Breast epithelium (tissue), 4 donors: ENCODE results near the gene TMEM45A. TPM values are rescaled to one million over a fixed set of nuclear protein-coding genes. Genes with fewer than 3 reads are reported as not detected.

Experiments used
- DNase-seq, 2 donors: peaks; one replicate each; pipeline ENCODE4 v3.0.0-alpha.2; 2019; ENCODE audit warnings: low spot score in 2 of 2
- H3K27ac ChIP-seq, 2 donors: fragments of 200-600 bp; sonication (generic) in 1 of 2; one replicate each; pipeline ENCODE4 v1.5.1; 2016 to 2019; ENCODE audit warnings: mild to moderate bottlenecking in 1 of 2
- H3K27me3 ChIP-seq, 2 donors: fragments of 200-600 bp; sonication (generic) in 1 of 2; one replicate each; pipeline versions ENCODE4 v1.5.1 to v1.6.0; 2017 to 2019; ENCODE audit warnings: control low read depth in 1 of 2, mild to moderate bottlenecking in 1 of 2
- H3K36me3 ChIP-seq: fragments of 200-600 bp; one replicate; pipeline ENCODE4 v1.5.1; 2019
- H3K4me1 ChIP-seq, 2 donors: fragments of 200-600 bp; sonication (generic); one replicate each; pipeline ENCODE4 v1.5.1; 2016 to 2019; ENCODE audit warnings: control low read depth in 1 of 2
- H3K4me3 ChIP-seq, 3 donors: fragments of 200-600 bp; sonication (generic); 1 replicate in 2 of 3; 2 replicates in 1 of 3; pipeline ENCODE4 v1.5.1; 2016 to 2019; ENCODE audit warnings: mild to moderate bottlenecking in 3 of 3, moderate library complexity in 2 of 3
- H3K9me3 ChIP-seq, 2 donors: fragments of 200-600 bp; sonication (generic) in 1 of 2; one replicate each; pipeline ENCODE4 v1.5.1; 2016 to 2019; ENCODE audit warnings: control low read depth in 1 of 2
- CTCF ChIP-seq, 3 donors: fragments of 450-650 bp; IDR thresholded peaks; one replicate each; pipeline ENCODE4 v1.5.1; 2016 to 2017; ENCODE audit warnings: antibody characterized with exemption in 3 of 3, mild to moderate bottlenecking in 3 of 3, moderate library complexity in 3 of 3
- POLR2A ChIP-seq: fragments of 450-650 bp; IDR thresholded peaks from one replicate; pipeline ENCODE4 v1.6.1; 2016; ENCODE audit warnings: antibody characterized with exemption, mild to moderate bottlenecking, moderate library complexity
- POLR2AphosphoS5 ChIP-seq, 3 donors: sonication (generic); formaldehyde crosslinking; IDR thresholded peaks; one replicate each; pipeline ENCODE4 v1.6.1; 2017; ENCODE audit warnings: antibody characterized with exemption in 3 of 3
- intact Hi-C: fragments of 100-400 bp; cut with DNase I; formaldehyde crosslinking; loops from one replicate; pipeline ENCODE4 v1.15.1; 2023; ENCODE audit warnings: low total_unique reads
- total RNA-seq, 3 donors: library from RNA; depleted of rRNA; stranded (reverse); fragments of >200 nt; gene quantifications; one replicate each; pipeline ENCODE4 v1.1.0, GENCODE V29; 2016

TMEM45A gene
- total RNA-seq, 3 donors from 2014 or later = 19.7 to 24.5 (median 20.9) TPM

- intact Hi-C loops = no loop called here
- no peaks in the 10 kb centered on the region for H3K36me3 ChIP-seq
- TF ChIP-seq POLR2A = no peak
- no peak for TF ChIP-seq POLR2AphosphoS5 (IDR thresholded peaks at IDR 0.05)
- TF ChIP-seq CTCF (IDR thresholded peaks at IDR 0.05) = no peak
Measured at GRCh38 chr3:100531093-100531492, 38.7 kb downstream of the TMEM45A start.

GRCh38 chr3:100532411-100532810 lies 40.0 kb downstream of the TMEM45A start:
- Histone ChIP-seq H3K4me3 (no peak overlapping the region), H3K27me3 (no peaks in the 10 kb centered on the region), H3K9me3 (no peaks in the 10 kb centered on the region), H3K36me3 (no peaks in the 10 kb centered on the region), H3K4me1 (no peaks in the 10 kb centered on the region), H3K27ac (peak overlapping the region; percentile 41 to 45)
- no peak for DNase-seq
- TF ChIP-seq POLR2A (no peak), CTCF (IDR thresholded peaks at IDR 0.05) (no peak), POLR2AphosphoS5 (IDR thresholded peaks at IDR 0.05) (no peak)
- intact Hi-C loops = no loop called here

More at GRCh38 chr3:100531093-100531492, 38.7 kb downstream of the TMEM45A start:
- no peak overlapping the region for H3K27ac ChIP-seq
- H3K4me3 ChIP-seq = no peak overlapping the region
- H3K27me3 ChIP-seq = no peaks in the 10 kb centered on the region
- H3K9me3 ChIP-seq = no peaks in the 10 kb centered on the region
- no peak for DNase-seq
- H3K4me1 ChIP-seq = peaks cover 0 to 3% of the 10 kb centered on the region in 2 donors

GRCh38 chr3:100533176-100533575 lies 40.8 kb downstream of the TMEM45A start:
- Histone ChIP-seq H3K36me3 (no peaks in the 10 kb centered on the region), H3K4me3 (no peak overlapping the region), H3K27ac (peak overlapping the region in 1 of 2 donors; percentile 45), H3K4me1 (no peaks in the 10 kb centered on the region), H3K27me3 (no peaks in the 10 kb centered on the region), H3K9me3 (no peaks in the 10 kb centered on the region)
- TF ChIP-seq POLR2A (no peak), CTCF (IDR thresholded peaks at IDR 0.05) (no peak), POLR2AphosphoS5 (IDR thresholded peaks at IDR 0.05) (no peak)
- DNase-seq = no peak
- intact Hi-C loops = no loop called here

GRCh38 chr3:100535610-100535943 lies 43.2 kb downstream of the TMEM45A start:
- Histone ChIP-seq H3K4me1 (no peaks in the 10 kb centered on the region), H3K9me3 (no peaks in the 10 kb centered on the region), H3K36me3 (no peaks in the 10 kb centered on the region), H3K4me3 (no peak overlapping the region), H3K27ac (peak overlapping the region; percentile 52 to 69), H3K27me3 (no peaks in the 10 kb centered on the region)
- intact Hi-C loops = no loop called here
- DNase-seq = no peak
- TF ChIP-seq CTCF (IDR thresholded peaks at IDR 0.05) = no peak
- TF ChIP-seq POLR2AphosphoS5 (IDR thresholded peaks at IDR 0.05) = no peak
- TF ChIP-seq POLR2A = no peak

GRCh38 chr3:100536093-100536492 lies 43.7 kb downstream of the TMEM45A start:
- intact Hi-C loops = no loop called here
- TF ChIP-seq CTCF (IDR thresholded peaks at IDR 0.05) (no peak), POLR2AphosphoS5 (IDR thresholded peaks at IDR 0.05) (no peak), POLR2A (no peak)
- Histone ChIP-seq H3K27me3 (no peaks in the 10 kb centered on the region), H3K36me3 (no peaks in the 10 kb centered on the region), H3K27ac (peak overlapping the region; percentile 52 to 69), H3K4me3 (no peak overlapping the region), H3K4me1 (no peaks in the 10 kb centered on the region), H3K9me3 (no peaks in the 10 kb centered on the region)
- no peak for DNase-seq
